ENCODE measurements around the gene DYNC1I1. TPM values are rescaled to one million over a fixed set of nuclear protein-coding genes. Genes with fewer than 3 reads are reported as not detected.

The DYNC1I1 gene
- total RNA-seq, 1 experiment from 2014 or later, result 3.2 TPM

DNA sequence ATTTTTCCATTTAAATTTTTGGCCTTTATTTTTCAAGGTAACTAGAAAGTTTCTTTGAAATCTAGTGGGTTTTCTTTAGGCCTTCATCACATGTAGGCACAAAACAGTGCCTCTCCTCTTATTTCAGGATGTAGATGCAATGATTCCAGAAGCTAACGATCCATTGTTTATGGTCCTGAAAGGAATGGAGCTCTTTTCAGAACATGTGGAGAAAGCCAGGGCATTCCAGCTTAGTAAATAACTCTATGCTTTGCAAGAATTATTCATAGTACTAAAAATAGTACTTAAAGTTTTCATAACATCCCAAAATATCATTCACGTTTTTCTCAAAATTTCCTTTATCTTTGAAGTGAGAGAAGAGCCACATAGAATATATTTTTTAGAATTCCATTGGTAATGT, 91.3 kb downstream of the DYNC1I1 start:
- Histone ChIP-seq H3K9ac (ENCODE audit: extremely low read depth, insufficient read length, low read length) (no peak overlapping the region), H2BK120ac (ENCODE audit: low read depth, low read length, poor library complexity, severe bottlenecking) (no peak overlapping the region), H3K4ac (ENCODE audit: low read depth, low read length) (no peak overlapping the region), H4K5ac (ENCODE audit: insufficient read length, low read depth, low read length) (no peak overlapping the region), H3K23ac (ENCODE audit: insufficient read length, low read depth, low read length) (no peak overlapping the region), H2BK5ac (ENCODE audit: insufficient read length, low read length) (no peak overlapping the region), H2BK20ac (ENCODE audit: low read depth, low read length, poor library complexity, severe bottlenecking) (no peak overlapping the region), H4K91ac (ENCODE audit: insufficient read length, low read depth, low read length) (no peak overlapping the region), H3K23me2 (ENCODE audit: insufficient read length, low read depth, low read length, poor library complexity, severe bottlenecking) (no peaks in the 10 kb centered on the region), H3K14ac (ENCODE audit: insufficient read depth, low read length) (no peak overlapping the region), H3T11ph (ENCODE audit: low read length) (no peak overlapping the region), H3K56ac (ENCODE audit: insufficient read length, low read depth, low read length) (no peak overlapping the region), H3K79me2 (ENCODE audit: insufficient read depth, low read length) (no peaks in the 10 kb centered on the region), H3K18ac (ENCODE audit: insufficient read length, low read depth, low read length) (no peak overlapping the region), H2AK5ac (ENCODE audit: insufficient read length, low read length) (no peak overlapping the region), H2BK12ac (ENCODE audit: insufficient read length, low read depth, low read length) (no peak overlapping the region), H3K4me1 (ENCODE audit: insufficient read depth, low read length) (no peaks in the 10 kb centered on the region), H4K20me1 (ENCODE audit: control insufficient read depth, insufficient read depth, insufficient read length) (no peaks in the 10 kb centered on the region), H3K9me3 (ENCODE audit: control insufficient read depth, low read depth, low read length) (no peaks in the 10 kb centered on the region), H4K8ac (replicated peaks; ENCODE audit: insufficient read length, low read depth, low read length) (no peak overlapping the region), H2AFZ (ENCODE audit: low read length) (no peak overlapping the region), H3K27ac (ENCODE audit: insufficient read length, low read depth, low read length) (no peak overlapping the region), H2BK15ac (ENCODE audit: low read depth, low read length) (no peak overlapping the region), H3K4me2 (ENCODE audit: insufficient read depth, insufficient read length, low read length) (no peak overlapping the region), H3K79me1 (ENCODE audit: insufficient read depth, low read depth, low read length, poor library complexity, severe bottlenecking) (no peaks in the 10 kb centered on the region), H3K27me3 (ENCODE audit: insufficient read depth, low read length) (no peaks in the 10 kb centered on the region)
- no peak for DNase-seq
- Mint-ChIP-seq H3K27me3 (ENCODE audit: low read depth) (no peaks in the 10 kb centered on the region), H3K36me3 (ENCODE audit: insufficient read depth in 1 of 3, low read depth in 3 of 3) (no peaks in the 10 kb centered on the region), H3K4me1 (peaks cover 15 to 24% of the 10 kb centered on the region in 2 experiments), H3K9me3 (no peaks in the 10 kb centered on the region), H3K27ac (no peak overlapping the region; a peak in 1 of 7 replicates), H3K4me3 (no peak overlapping the region)
- TF ChIP-seq, protein P1, sequence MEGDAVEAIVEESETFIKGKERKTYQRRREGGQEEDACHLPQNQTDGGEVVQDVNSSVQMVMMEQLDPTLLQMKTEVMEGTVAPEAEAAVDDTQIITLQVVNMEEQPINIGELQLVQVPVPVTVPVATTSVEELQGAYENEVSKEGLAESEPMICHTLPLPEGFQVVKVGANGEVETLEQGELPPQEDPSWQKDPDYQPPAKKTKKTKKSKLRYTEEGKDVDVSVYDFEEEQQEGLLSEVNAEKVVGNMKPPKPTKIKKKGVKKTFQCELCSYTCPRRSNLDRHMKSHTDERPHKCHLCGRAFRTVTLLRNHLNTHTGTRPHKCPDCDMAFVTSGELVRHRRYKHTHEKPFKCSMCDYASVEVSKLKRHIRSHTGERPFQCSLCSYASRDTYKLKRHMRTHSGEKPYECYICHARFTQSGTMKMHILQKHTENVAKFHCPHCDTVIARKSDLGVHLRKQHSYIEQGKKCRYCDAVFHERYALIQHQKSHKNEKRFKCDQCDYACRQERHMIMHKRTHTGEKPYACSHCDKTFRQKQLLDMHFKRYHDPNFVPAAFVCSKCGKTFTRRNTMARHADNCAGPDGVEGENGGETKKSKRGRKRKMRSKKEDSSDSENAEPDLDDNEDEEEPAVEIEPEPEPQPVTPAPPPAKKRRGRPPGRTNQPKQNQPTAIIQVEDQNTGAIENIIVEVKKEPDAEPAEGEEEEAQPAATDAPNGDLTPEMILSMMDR (conservative IDR thresholded peaks at IDR 0.05), result no peak
- WGBS (ENCODE audit: extremely low coverage, insufficient read length, low lambda C conversion rate), result no CpG with 5 or more reads among the region's 2 CpGs
